ENCODE data around the gene ZNF518B.

GRCh38 chr4:10506077-10506476, 48.9 kb upstream of the ZNF518B start:
- TF ChIP-seq CTCF (conservative IDR thresholded peaks at IDR 0.05) (no peak), ZFX (IDR thresholded peaks at IDR 0.05) (no peak)

Data from C4-2B (cell line).